SIG-M5 (cell line): ENCODE data around the gene PYGL.
"Not testable (repeated sequence)": the region's sequence is repeated elsewhere in the genome, so short reads cannot be mapped to it uniquely, and the experiment has no call there.

Source experiments
- DNase-seq: peaks from one replicate; lab custom pipeline; 2025; lab: John Stamatoyannopoulos, UW

The PYGL gene

DNA sequence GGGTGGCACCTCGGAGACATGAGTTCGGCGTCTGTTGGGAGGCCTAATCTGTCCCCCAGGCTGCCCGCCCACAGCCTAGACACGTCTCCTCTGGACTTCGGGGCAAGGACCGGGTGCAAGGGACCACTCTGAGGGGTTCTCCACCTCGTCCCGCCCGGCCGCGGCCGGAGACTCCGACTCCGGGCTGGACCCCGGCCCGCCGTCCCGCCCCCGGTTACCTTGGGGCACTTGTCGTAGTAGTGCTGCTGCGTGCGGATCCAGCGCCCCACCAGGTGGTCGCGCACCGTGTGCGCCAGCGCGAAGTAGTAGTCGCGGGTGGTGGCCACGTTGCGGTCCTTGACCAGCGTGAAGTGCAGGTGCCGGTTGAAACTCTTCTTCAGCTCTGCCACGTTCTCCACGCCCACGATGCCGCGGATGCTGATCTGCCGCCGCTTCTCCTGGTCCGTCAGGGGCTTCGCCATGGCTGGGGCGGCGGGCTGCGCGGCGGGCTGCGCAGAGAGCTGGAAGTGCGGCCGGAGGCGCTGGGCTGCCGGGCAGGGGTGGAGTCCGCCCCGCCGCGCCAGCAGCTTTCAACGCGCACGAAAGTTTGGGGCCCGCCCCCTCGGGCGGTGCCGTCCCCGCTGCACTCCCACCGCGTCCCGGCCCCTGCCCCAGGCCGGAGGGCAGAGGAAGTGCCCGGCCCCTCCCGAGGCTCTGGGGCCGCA lies at the start of gene PYGL:
Gene PYGL (minus strand): TSS at position 541 of the 704 bp plus-strand sequence. CDS start 80 bp downstream, at position 461.
- DNase-seq, result no peak

GRCh38 chr14:50985859-50986331 lies 41.6 kb upstream of the PYGL start:
- DNase-seq, result no peak

- no peak for DNase-seq
Measured at GRCh38 chr14:50985124-50985858, 41.0 kb upstream of the PYGL start.

- no peak for DNase-seq
Measured at GRCh38 chr14:50984036-50984710, 39.9 kb upstream of the PYGL start.

DNA sequence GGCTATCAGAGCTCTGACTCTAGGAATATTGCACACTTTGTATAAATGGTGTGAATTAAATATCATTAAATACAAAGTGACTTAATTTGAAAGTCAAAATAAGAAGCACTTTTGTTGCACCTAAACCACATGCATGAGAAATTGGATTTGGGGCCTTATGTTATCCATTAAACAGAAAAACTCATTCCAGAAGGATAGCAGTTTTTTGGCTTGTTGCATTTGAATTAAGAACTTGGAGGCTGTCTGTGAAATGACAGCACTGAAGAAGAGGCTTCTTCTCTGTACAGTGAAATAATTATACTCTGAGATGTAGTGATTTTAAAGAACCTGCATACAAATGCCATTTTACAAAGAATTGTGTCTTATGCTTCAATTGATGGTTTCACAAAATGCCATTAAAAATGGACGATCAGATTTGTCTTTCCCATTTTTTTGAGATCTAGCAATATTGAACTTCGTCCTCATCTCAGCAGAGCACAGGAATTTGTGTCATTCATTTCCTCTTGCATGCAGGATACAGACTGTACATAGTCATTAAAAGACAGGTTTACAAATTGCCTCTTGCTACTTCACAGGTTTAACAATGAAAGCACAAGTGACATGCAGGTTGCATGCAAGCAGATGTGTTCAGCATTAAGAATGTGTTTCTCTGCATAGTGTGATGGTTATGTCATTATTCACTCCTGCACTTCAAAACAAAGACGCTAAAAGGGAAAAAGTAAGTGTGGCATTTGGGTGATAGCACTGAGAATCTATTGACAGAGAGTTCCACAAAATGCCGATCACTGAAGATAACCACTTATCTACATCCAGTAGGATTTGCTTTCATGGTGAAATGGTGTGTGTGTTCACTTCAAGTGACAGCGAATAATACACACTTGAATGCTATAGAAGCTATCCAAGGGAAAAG lies 35.9 kb upstream of the PYGL start:
- DNase-seq, result no peak

- no peak for DNase-seq
Measured at GRCh38 chr14:50978888-50979287, 34.6 kb upstream of the PYGL start.

DNA sequence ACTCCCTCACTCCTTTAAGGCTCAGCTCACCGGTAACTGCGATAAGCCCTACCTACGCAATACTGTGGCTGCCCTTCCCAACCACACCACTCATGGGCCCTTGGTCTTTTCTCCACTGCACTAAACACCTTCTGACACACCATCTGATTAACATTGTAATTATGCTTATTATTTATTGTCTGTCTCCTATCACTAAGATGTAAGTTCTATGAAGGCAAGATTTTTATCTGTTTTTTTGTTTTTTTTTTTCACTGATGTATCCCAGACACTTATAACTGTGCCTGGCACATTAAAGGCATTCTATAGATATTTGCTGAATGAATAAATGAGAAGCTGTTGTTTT lies 34.2 kb upstream of the PYGL start:
- no peak for DNase-seq

DNA sequence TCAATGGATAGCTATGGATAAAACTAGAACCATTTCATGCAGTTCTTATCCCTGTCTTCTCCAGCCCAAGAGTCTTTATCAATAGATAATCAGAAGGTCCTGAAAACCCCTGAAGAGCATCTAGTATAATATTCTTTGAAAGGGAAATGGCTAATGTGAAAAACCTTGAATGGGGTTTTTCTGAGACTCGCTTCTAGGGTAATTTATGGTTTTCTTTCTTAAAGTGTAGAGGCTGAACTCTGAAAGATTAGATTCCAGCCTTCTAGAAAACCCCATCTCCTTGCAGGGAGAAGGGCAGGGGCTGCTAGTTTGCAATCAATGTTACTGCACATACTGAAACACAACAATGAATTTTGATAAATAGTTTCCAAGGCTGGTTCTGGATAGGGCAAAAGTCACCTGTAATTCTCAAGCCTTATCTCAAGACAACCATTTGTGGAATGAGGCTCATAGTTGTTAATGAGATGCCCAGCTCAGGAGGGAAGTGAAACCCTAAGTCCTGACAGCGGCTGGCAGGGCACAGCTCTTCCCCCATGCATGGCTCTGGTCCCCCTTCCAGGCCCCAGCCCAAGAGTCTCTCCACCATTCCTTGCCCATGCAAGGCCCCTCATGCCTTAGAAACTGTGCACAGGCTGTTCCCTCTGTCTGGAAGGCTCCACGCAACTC lies 33.7 kb upstream of the PYGL start:
- no peak for DNase-seq

DNA sequence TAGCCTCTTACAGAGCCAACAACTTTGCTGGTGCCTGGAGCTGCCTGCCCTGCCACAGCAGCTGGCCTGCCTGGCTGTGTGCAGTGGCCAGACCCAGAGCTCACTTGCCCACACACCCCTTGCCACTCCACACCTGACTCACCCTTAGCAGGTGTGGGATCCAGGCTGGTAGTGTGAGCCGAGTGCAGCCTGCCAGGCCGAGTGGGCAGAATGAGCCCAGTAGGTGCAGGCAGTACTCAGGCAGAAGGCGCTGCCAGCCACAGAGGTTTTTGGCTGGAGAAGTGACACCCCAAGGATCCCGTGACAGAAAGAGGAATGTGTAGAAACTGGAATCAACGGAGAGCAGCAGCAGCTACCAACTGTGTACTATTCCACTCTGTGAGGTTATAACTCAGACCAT lies 29.8 kb upstream of the PYGL start:
- no peak for DNase-seq

GRCh38 chr14:50972734-50973133 lies 28.5 kb upstream of the PYGL start:
- no peak for DNase-seq

- DNase-seq, result no peak
Measured at GRCh38 chr14:50970886-50971781, 26.9 kb upstream of the PYGL start.

DNA sequence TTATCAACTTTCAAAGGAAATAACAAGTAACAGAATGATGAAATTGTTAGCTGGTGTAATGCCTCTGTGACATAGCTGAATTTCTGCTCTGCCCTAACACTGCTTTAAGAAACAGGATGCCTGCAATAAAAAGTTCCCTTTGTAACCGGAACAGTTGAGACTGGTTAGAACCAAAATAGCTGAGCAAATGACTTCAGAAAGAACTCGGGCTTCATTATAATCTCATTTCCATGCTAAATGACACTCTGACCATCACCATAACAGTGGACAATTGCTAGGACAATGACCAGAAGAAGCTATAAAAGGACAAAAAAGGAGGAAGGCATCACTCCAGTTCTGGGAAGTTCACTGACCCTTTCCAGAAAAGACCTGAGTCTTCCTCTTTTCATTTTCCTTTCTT lies 23.5 kb upstream of the PYGL start:
- no peak for DNase-seq

GRCh38 chr14:50967103-50967502 lies 22.8 kb upstream of the PYGL start:
- no peak for DNase-seq

GRCh38 chr14:50964683-50965390 lies 20.6 kb upstream of the PYGL start:
- DNase-seq, result no peak

DNA sequence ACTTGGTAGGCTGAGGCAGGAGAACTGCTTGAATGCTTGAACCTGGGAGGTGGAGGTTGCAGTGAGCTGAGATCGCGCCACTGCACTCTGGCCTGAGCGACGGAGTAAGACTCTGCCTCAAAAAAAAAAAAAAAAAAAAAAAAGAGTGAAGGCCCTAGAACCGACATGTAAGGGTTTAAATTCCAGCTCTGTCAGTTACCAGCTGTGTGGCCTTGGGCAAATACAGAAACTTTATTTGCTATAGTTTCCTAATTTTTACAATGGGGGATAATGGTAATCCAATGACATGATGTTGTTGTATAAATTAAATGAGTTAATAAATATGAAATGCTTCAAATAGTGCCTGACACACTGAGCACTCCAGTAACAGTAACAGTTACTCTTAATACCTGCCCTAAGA lies 19.6 kb upstream of the PYGL start:
- no peak for DNase-seq

DNA sequence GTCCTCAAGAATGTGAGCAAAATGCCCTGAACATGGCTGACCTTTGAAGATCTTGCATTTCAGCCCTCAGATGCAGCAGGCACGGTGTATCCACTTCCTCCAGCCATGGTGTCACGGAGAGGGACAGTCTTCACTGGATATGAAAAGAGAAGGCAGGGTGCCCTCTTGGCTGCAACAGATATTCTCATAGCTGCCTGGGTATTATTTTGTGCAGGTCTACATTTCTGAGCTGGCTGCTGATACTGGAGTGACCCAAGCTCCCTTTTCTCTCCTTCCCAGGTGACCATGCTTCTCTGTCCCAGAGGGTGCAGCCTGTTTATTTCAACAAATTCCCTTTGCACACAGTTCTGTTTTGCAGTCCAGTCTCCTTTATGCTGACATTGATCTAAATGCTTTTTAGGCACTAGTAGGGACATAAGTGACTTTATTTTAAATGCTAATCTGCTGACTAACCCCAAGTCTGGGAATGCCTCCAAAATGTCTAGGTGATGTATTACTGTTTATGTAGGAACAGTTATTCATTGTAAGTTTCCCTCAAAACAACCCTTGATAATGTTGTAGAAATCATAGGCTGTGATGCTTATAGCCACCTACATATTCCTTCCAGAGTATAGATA lies 17.4 kb upstream of the PYGL start:
- DNase-seq, result no peak

DNA sequence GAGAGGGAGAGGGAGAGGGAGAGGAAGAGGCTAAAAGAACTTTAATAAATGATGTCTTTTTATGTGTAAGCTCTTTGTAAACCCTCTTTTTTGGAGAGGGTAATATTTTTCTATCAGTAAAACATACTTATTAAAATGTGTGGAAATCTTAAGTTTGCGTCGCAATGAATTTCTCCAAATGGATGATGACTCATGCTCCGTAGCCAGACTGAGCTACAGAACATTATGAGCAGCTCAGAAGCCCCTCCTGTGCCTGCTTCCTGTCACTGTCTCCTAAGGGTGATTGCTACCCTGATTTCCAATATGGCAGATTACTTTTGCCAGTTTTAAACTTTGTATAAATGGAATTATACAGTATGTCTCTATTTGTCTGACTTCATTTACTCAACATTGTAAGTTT lies 13.0 kb upstream of the PYGL start:
- DNase-seq, result no peak

- DNase-seq, result not testable (repeated sequence)
Measured at GRCh38 chr14:50956421-50956820, 12.1 kb upstream of the PYGL start.

DNA sequence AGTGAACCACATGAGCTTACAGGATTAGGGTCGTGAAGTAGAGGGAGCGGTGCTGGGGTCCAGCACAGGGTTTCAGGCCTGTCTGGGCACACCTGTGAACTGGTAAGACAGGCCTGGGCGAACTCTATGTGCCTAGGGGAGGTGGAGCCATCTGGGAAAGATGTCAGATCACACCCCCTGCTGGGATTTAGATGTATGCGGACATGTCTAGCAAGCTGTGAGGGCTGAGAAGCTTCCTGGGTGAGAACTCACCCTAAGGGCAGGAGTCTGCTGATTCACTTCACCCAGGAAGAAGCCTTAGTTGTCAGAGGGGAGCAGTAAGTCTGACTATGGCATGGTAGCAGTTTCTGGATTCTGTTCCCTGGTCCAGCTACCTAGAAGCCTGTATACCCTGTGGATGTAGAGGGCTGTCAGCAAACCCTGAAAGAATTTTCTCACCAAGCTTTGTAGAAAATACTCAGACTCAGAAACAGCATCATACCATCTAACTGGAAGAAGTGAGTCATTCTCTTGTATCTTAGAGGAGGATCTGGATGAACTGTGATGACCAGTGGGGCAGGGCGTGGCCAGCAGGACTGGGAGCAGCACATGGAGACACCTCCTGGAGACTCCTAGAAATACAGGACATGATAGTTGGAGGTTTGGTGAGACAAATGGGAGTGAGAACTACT lies 11.2 kb upstream of the PYGL start:
- DNase-seq, result peak; percentile 35
